ENCODE measurements around the gene SHISA8.

The SHISA8 gene

GRCh38 chr22:41933411-41934177 is 18.7 kb upstream of the SHISA8 start:
- DNase-seq (ENCODE audit: low read depth in 2 of 2) = no peak

DNA sequence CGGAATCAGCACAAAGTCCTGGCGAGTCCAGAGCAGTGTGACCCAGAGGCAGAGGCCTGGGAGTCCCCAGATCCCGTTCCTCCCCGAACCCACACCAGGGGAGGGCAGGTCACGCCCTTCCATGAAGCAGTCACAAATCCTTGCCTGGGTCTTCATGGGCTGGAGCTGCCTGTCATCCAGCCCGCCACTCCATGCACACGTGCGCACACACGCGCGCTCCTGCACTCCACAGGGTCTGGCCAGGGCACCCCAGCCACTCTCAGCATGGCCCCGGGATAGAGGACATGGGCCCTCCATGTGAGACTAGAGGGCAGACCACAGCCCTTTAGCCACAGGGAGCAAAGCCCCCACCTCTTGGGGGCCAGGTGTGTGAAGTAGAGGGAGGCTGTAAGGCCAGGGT is 17.5 kb upstream of the SHISA8 start:
- DNase-seq (ENCODE audit: low read depth in 2 of 2) = no peak

- no peak for DNase-seq (ENCODE audit: low read depth in 2 of 2)
Observed at GRCh38 chr22:41931701-41932269, 16.9 kb upstream of the SHISA8 start.

DNA sequence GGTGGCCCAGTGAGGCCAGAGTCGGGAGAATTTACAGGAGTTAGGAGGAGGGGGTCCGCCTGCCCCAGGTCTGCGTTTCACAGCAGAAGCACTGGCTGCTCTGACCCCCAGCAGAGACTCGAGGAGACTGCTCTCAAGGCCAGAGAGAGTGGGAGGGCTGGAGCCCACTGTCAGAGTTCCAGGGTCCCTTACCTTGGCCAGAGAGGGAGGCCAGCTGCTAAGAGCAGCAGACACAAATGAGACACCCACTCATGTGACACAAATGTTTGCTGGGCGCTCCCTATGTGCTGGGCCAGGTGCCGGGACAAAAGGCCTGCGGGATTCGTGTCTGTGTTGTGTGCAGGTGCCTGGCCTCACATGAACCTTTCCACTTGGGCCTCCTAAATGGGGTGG is 14.5 kb upstream of the SHISA8 start:
- no peak for DNase-seq (ENCODE audit: low read depth in 2 of 2)

GRCh38 chr22:41928593-41929417 is 13.9 kb upstream of the SHISA8 start:
- no peak for DNase-seq (ENCODE audit: low read depth in 2 of 2)

DNA sequence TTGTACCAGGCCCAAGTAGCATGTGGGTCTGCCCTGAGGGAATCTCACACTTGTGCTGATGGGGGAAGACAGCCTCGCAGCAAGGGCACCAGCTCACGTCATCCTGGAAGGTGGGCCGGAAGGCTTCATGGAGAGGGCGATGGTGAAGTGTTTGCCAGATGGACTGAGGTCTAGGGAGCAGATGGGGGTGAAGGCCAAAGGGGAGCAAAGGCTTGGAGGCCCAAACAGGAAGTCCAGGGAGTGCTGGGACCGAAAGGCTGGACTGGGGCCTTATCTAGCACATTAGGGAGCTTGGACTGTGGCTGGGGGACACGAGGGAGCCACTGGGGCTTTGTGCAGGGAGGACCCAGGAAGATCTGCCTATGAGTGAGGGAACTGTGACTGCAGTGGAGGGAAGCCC is 12.9 kb upstream of the SHISA8 start:
- no peak for DNase-seq (ENCODE audit: low read depth in 2 of 2)

GRCh38 chr22:41925783-41926460 is 11.0 kb upstream of the SHISA8 start:
- peak; percentile 52 to 68 for DNase-seq (ENCODE audit: low read depth in 2 of 2)

DNA sequence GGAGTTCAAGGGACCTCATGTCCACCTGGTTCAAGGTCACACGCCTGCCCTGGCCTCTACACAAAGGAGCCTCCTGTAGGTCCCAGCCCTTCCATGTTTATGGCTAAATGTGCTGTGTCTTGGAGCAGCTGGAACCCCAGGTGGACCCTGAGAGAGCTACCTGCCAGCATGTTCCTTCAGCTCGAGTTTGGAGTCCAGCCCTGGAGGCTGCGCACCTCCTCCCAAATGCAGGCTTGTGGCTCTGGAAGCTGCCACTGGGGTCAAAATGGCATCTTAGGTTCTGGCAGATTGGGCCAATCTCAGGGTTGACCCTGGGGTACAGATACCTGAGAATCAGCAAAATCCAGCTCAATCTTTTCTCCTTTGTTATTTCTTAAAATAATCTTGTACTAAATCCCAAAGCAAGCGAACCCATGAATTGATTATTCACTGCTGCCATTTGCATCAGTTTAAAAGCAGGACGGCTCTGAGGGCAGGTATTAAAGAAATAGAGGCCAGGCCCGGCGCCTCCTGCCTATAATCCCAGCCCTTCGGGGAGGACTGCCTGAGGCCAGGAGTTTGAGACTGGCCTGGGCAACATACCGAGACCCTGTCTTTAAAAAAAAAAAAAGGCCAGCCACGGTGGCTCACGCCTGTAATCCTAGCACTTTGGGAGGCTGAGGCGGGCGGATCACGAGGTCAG is 8.9 kb upstream of the SHISA8 start:
- DNase-seq (ENCODE audit: low read depth in 2 of 2) = no peak

- DNase-seq (ENCODE audit: low read depth in 2 of 2) = no peak
Observed at GRCh38 chr22:41922940-41923594, 8.2 kb upstream of the SHISA8 start.

- DNase-seq (ENCODE audit: low read depth in 2 of 2) = no peak
Observed at GRCh38 chr22:41922328-41922727, 7.5 kb upstream of the SHISA8 start.

DNA sequence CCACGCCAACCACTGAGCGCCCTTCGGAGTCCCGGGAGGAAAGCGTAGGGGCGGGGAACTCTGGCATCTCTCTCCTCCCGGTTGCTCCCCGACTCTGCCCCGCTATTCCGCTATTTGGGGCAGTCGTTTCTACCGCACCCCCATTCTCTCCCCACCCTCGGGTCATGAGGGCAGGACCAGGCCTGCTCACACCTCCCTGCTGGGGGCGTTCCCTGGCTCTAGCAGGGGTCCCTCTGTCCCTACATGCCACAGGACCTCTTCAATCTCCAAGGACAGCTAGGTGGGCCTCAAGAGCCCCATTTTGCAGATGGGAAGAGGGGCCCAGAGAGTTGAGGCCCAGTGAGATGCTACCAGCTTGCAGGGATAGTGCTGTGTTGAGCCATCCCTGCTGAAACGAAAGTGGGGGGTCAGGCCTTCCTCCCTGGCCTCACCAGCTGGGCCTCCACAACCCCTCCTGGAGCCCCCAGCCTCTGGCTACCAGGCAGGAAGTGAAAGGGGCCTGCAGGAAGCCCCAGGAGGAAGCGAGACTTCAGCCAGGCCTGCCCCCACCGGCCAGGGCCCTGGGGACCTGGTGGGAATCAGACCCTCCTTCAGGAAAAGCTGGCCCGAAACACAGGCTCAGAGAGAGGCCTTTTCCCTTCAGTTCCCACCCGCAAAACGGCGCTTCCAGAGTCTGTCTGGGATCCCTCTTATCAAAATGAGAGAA is 5.5 kb upstream of the SHISA8 start:
- DNase-seq (ENCODE audit: low read depth in 2 of 2) = no peak

DNA sequence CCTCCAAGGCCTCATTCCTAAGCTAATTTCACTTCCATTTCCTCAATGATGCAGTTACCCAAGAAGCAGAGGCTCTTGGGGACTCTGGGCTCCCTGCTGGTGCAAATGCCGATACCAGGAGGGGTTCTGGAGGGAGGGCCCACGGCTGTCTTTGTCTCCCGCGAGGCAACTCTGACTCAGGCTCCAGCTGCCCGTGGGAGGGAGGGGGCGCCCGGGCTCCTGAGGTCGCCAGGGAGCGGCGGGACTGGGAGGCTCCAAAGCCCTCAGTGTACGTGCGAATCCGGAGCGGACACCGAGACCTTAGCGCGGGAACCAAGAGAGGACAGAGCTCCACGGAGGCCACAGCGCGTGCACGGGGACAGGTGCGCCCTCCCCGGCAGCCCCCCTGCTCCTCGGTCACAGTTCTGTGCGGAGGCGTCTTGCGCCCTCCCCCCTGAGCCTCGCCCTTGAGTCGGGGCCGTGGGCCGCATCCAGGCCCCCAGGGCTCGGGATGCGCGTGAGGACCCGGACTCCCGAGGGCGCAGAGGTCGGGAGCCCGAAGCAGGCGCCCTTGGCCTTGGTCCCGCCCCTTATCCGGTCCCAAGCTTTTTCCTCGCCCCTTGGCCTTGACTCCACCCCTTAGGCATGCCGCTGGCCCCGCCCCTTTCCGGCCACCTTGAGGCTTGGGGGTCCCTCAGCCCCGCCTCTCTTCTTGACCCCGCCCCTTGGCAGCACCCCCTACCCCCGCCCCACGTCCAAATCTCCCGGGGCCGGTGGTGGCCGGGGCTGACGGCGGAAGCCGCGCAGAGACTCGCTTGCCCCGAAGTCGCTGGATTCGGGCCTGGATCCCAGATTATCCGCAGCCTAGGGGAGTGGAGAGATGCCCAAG is 4.7 kb upstream of the SHISA8 start:
- no peak for DNase-seq (ENCODE audit: low read depth in 2 of 2)

GRCh38 chr22:41917903-41918791 is 3.3 kb upstream of the SHISA8 start:
- DNase-seq (ENCODE audit: low read depth in 2 of 2) = no peak

GRCh38 chr22:41917375-41917902 is 2.6 kb upstream of the SHISA8 start:
- no peak for DNase-seq (ENCODE audit: low read depth in 2 of 2)

GRCh38 chr22:41916745-41917358 is 2.0 kb upstream of the SHISA8 start:
- no peak for DNase-seq (ENCODE audit: low read depth in 2 of 2)

GRCh38 chr22:41915786-41916493 is 1.1 kb upstream of the SHISA8 start:
- no peak for DNase-seq (ENCODE audit: low read depth in 2 of 2)

DNA sequence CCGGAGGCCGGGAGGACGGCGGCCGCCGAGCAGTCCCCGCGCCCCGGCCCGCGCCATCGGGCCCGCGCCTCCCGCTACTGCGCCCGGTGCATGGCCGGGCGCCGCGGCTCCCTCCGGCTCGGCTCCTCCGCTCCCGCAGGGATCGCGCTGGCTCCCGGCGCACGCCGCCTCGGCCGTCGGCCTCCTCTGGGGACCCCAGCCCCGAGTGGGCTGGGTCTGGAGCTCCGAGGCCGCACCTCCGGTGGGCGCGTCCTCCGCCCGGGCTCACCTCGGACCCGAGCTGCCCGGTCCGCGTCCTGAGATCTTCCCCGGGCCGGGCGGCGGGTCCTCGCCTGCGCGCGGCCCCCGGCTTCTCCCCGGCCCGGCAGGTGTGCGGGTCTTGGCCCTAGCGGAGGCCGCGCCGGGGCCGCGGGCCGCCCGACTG is 251 bp downstream of the SHISA8 start:
- no peak for DNase-seq (ENCODE audit: low read depth in 2 of 2)

All from activated CD8-positive, alpha-beta memory T cell treated with anti-CD3 and anti-CD28 coated beads for 4 hours (primary cell).